ENCODE measurements around the gene SLC31A1. TPM values are rescaled to one million over a fixed set of nuclear protein-coding genes. Genes with fewer than 3 reads are reported as not detected.

Gene SLC31A1
- total RNA-seq, 1 experiment from 2014 or later = 13.5 TPM

GRCh38 chr9:113210815-113211214 lies 10.5 kb upstream of the SLC31A1 start:
- Histone ChIP-seq H3K27me3 (ENCODE audit: low read length) (no peaks in the 10 kb centered on the region), H3K79me2 (ENCODE audit: low read length) (peaks cover 69% of the 10 kb centered on the region), H3K36me3 (ENCODE audit: insufficient read depth, low read length) (peaks cover 44% of the 10 kb centered on the region), H2AFZ (ENCODE audit: low read length) (no peak overlapping the region), H3K4me2 (ENCODE audit: low read depth, low read length, poor library complexity, severe bottlenecking) (no peak overlapping the region), H3K4me1 (ENCODE audit: low read length) (peaks cover 24% of the 10 kb centered on the region), H3K27ac (ENCODE audit: low read length) (no peak overlapping the region), H3K9me2 (replicated peaks; ENCODE audit: insufficient read depth, low read length) (no peaks in the 10 kb centered on the region), H4K20me1 (ENCODE audit: insufficient read depth, low read depth, low read length) (0 out of 2 replicates have a peak, but pooled peaks cover 10% of the 10 kb centered on the region), H3K9ac (ENCODE audit: low read length) (no peak overlapping the region), H3K4me3 (ENCODE audit: low read length) (no peak overlapping the region), H3K9me3 (ENCODE audit: low read length) (no peaks in the 10 kb centered on the region)
- DNase-seq = no peak

- H3K79me2 ChIP-seq (ENCODE audit: low read length) = peaks cover 80% of the 10 kb centered on the region
- peak overlapping the region; percentile 45 for H3K27ac ChIP-seq (ENCODE audit: low read length)
- H3K9ac ChIP-seq (ENCODE audit: low read length) = no peak overlapping the region
- no peaks in the 10 kb centered on the region for H3K27me3 ChIP-seq (ENCODE audit: low read length)
- H3K36me3 ChIP-seq (ENCODE audit: insufficient read depth, low read length) = peaks cover 17% of the 10 kb centered on the region
- H3K4me2 ChIP-seq (ENCODE audit: low read depth, low read length, poor library complexity, severe bottlenecking) = no peak overlapping the region
- no peak overlapping the region for H3K4me3 ChIP-seq (ENCODE audit: low read length)
- H3K9me2 ChIP-seq (replicated peaks; ENCODE audit: insufficient read depth, low read length) = no peaks in the 10 kb centered on the region
- H3K4me1 ChIP-seq (ENCODE audit: low read length) = peaks cover 37% of the 10 kb centered on the region
- peak; percentile 75 for DNase-seq
- H3K9me3 ChIP-seq (ENCODE audit: low read length) = no peaks in the 10 kb centered on the region
- H4K20me1 ChIP-seq (ENCODE audit: insufficient read depth, low read depth, low read length) = 0 out of 2 replicates have a peak, but pooled peaks cover 10% of the 10 kb centered on the region
- H2AFZ ChIP-seq (ENCODE audit: low read length) = no peak overlapping the region
Measured at GRCh38 chr9:113215132-113215531, 6.2 kb upstream of the SLC31A1 start.

DNA sequence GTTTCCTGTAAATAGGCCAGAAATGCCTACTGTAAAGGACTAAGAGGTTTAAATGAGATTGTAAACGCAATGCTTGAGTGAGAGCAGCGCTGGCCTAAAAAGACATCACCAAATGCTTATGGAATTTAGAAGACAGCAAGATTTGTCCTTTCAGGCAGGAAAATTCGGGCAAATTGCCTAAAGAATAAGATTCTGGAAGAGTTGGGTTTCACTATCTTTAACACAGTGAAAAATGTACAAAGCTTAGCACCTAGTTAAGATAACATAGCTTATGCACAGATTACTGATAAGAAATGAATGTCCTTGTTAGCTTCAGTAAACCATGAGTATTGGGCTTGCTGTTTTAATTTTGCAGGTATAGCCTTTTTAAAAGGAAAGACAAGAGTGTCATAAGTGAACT lies 4.9 kb upstream of the SLC31A1 start:
- H3K9ac ChIP-seq (ENCODE audit: low read length) = no peak overlapping the region
- H3K27ac ChIP-seq (ENCODE audit: low read length) = no peak overlapping the region
- H3K27me3 ChIP-seq (ENCODE audit: low read length) = no peaks in the 10 kb centered on the region
- H3K9me2 ChIP-seq (replicated peaks; ENCODE audit: insufficient read depth, low read length) = no peaks in the 10 kb centered on the region
- peaks cover 90% of the 10 kb centered on the region for H3K79me2 ChIP-seq (ENCODE audit: low read length)
- peaks cover 17% of the 10 kb centered on the region for H3K36me3 ChIP-seq (ENCODE audit: insufficient read depth, low read length)
- H3K4me1 ChIP-seq (ENCODE audit: low read length) = peaks cover 38% of the 10 kb centered on the region
- DNase-seq = peak; percentile 37
- H2AFZ ChIP-seq (ENCODE audit: low read length) = no peak overlapping the region
- no peaks in the 10 kb centered on the region for H3K9me3 ChIP-seq (ENCODE audit: low read length)
- H4K20me1 ChIP-seq (ENCODE audit: insufficient read depth, low read depth, low read length) = 0 out of 2 replicates have a peak, but pooled peaks cover 10% of the 10 kb centered on the region
- H3K4me2 ChIP-seq (ENCODE audit: low read depth, low read length, poor library complexity, severe bottlenecking) = no peak overlapping the region
- no peak overlapping the region for H3K4me3 ChIP-seq (ENCODE audit: low read length)

- Histone ChIP-seq H3K9me2 (replicated peaks; ENCODE audit: insufficient read depth, low read length) (no peaks in the 10 kb centered on the region), H2AFZ (ENCODE audit: low read length) (no peak overlapping the region), H3K79me2 (ENCODE audit: low read length) (peaks cover 91% of the 10 kb centered on the region), H3K4me2 (ENCODE audit: low read depth, low read length, poor library complexity, severe bottlenecking) (peak overlapping the region; percentile 97), H3K4me1 (ENCODE audit: low read length) (peaks cover 58% of the 10 kb centered on the region), H3K9me3 (ENCODE audit: low read length) (no peaks in the 10 kb centered on the region), H4K20me1 (ENCODE audit: insufficient read depth, low read depth, low read length) (0 out of 2 replicates have a peak, but pooled peaks cover 2% of the 10 kb centered on the region), H3K36me3 (ENCODE audit: insufficient read depth, low read length) (peaks cover 11% of the 10 kb centered on the region), H3K9ac (ENCODE audit: low read length) (peak overlapping the region; percentile 86), H3K4me3 (ENCODE audit: low read length) (peak overlapping the region; percentile 90), H3K27me3 (ENCODE audit: low read length) (no peaks in the 10 kb centered on the region), H3K27ac (ENCODE audit: low read length) (peak overlapping the region; percentile 92)
- DNase-seq = peak; percentile 77
Measured at GRCh38 chr9:113219186-113219936, 2.0 kb upstream of the SLC31A1 start.

DNA sequence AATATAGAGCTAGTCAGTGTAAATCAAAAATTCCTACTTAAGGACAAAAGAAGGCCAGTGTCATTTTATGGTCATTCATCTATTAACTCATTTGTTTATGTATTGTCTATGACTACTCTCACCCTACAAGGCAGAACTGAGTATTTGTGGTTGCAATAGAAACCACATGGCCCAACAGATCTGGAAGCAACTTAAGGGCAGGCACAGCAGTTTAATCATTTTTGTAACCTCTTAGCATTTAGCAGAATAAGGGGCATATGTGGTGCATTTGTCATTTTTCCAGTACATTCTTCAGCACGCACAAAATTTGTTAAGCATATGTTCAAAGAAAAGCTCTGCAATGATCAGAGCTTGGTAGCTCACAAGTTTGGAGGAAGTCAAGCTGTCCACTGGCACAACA lies 1.4 kb upstream of the SLC31A1 start:
- Histone ChIP-seq H4K20me1 (ENCODE audit: insufficient read depth, low read depth, low read length) (no peaks in the 10 kb centered on the region), H3K79me2 (ENCODE audit: low read length) (peaks cover 89% of the 10 kb centered on the region), H3K4me2 (ENCODE audit: low read depth, low read length, poor library complexity, severe bottlenecking) (peak overlapping the region; percentile 97), H3K27ac (ENCODE audit: low read length) (peak overlapping the region; percentile 92), H3K9ac (ENCODE audit: low read length) (peak overlapping the region; percentile 86), H3K4me1 (ENCODE audit: low read length) (peaks cover 57% of the 10 kb centered on the region), H2AFZ (ENCODE audit: low read length) (no peak overlapping the region), H3K9me2 (replicated peaks; ENCODE audit: insufficient read depth, low read length) (no peaks in the 10 kb centered on the region), H3K36me3 (ENCODE audit: insufficient read depth, low read length) (peaks cover 12% of the 10 kb centered on the region), H3K9me3 (ENCODE audit: low read length) (no peaks in the 10 kb centered on the region), H3K27me3 (ENCODE audit: low read length) (no peaks in the 10 kb centered on the region), H3K4me3 (ENCODE audit: low read length) (peak overlapping the region; percentile 90)
- peak; percentile 72 for DNase-seq

DNA sequence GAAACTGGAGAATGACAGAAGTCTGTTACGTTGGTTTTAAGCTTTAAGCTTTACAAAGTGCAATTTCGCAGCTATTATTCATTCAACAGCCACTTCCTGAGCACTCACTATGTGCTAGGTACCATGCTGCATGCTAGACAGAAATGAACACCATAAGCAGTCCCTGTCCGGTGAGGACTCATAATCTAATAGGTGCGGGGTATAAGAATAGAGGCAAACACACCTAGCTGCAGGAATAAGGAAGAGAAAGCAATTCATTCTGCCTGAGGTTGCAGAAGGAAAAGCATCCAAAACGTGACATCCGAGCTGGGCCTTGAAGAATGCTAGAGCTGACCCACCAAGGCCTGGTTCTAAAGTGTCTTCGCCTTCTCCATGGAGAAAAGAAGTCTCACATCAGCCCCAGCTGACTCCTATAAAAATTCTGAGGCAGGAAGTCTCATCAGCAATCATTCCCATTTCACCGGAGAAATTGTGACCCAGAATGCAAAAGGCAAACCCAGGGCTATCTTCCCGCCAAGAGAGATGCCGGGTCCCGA lies 809 bp upstream of the SLC31A1 start:
- no peaks in the 10 kb centered on the region for H3K9me3 ChIP-seq (ENCODE audit: low read length)
- no peaks in the 10 kb centered on the region for H3K27me3 ChIP-seq (ENCODE audit: low read length)
- no peaks in the 10 kb centered on the region for H3K9me2 ChIP-seq (replicated peaks; ENCODE audit: insufficient read depth, low read length)
- peak overlapping the region; percentile 86 for H3K9ac ChIP-seq (ENCODE audit: low read length)
- peak overlapping the region; percentile 92 for H3K27ac ChIP-seq (ENCODE audit: low read length)
- H3K4me2 ChIP-seq (ENCODE audit: low read depth, low read length, poor library complexity, severe bottlenecking) = peak overlapping the region; percentile 97
- H3K4me3 ChIP-seq (ENCODE audit: low read length) = peak overlapping the region; percentile 90
- peak overlapping the region; percentile 74; the same call in 1 of the 2 replicates for H2AFZ ChIP-seq (ENCODE audit: low read length)
- peaks cover 55% of the 10 kb centered on the region for H3K4me1 ChIP-seq (ENCODE audit: low read length)
- H4K20me1 ChIP-seq (ENCODE audit: insufficient read depth, low read depth, low read length) = no peaks in the 10 kb centered on the region
- peaks cover 91% of the 10 kb centered on the region for H3K79me2 ChIP-seq (ENCODE audit: low read length)
- peaks cover 11% of the 10 kb centered on the region for H3K36me3 ChIP-seq (ENCODE audit: insufficient read depth, low read length)
- DNase-seq = peak; percentile 58

DNA sequence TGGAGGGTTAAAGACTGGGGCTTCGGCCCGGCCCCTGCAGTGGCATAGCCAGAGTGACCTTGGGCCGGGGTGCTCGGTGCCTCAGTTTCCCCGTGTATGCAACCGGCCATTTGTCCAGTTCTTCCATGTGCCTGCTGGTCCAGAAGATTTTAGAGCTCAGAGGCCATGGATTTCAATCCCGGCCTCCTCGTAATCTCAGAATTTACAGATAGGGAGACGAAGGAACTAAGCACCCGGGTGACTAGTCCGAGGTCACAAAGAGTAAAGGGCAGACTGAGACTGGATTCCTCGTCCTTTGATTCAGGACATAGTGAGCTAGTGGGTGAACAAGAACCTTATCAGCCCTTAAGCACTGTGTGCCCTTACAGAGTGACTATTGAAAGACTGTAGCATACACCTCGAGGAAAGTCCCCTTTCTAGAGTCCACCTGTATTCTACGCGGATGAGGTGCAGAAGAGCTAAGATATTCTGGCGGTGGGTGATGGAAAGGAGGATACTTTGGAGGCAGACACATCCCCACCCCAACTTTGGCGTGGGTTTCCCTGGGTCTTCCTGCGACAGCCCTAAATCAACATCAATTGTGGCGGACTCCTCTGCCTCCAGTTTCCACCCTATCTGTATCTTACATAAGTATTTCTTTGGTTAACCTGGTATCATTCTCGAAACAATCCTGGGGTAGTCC lies 597 bp downstream of the SLC31A1 start:
- peak overlapping the region; percentile 90 for H3K4me3 ChIP-seq (ENCODE audit: low read length)
- peaks cover 10% of the 10 kb centered on the region; the same call in 1 of the 2 replicates for H3K36me3 ChIP-seq (ENCODE audit: insufficient read depth, low read length)
- no peak overlapping the region for H3K27ac ChIP-seq (ENCODE audit: low read length)
- no peaks in the 10 kb centered on the region for H3K27me3 ChIP-seq (ENCODE audit: low read length)
- peak overlapping the region; percentile 73 for H3K9ac ChIP-seq (ENCODE audit: low read length)
- H3K4me2 ChIP-seq (ENCODE audit: low read depth, low read length, poor library complexity, severe bottlenecking) = peak overlapping the region; percentile 74
- peak; percentile 51 for DNase-seq
- H3K9me2 ChIP-seq (replicated peaks; ENCODE audit: insufficient read depth, low read length) = no peaks in the 10 kb centered on the region
- H3K79me2 ChIP-seq (ENCODE audit: low read length) = peaks cover 81% of the 10 kb centered on the region
- H3K9me3 ChIP-seq (ENCODE audit: low read length) = no peaks in the 10 kb centered on the region
- H2AFZ ChIP-seq (ENCODE audit: low read length) = 0 out of 2 replicates have a peak overlapping the region, but pooled peaks have one; percentile 64
- H4K20me1 ChIP-seq (ENCODE audit: insufficient read depth, low read depth, low read length) = no peaks in the 10 kb centered on the region
- peaks cover 46% of the 10 kb centered on the region for H3K4me1 ChIP-seq (ENCODE audit: low read length)

DNA sequence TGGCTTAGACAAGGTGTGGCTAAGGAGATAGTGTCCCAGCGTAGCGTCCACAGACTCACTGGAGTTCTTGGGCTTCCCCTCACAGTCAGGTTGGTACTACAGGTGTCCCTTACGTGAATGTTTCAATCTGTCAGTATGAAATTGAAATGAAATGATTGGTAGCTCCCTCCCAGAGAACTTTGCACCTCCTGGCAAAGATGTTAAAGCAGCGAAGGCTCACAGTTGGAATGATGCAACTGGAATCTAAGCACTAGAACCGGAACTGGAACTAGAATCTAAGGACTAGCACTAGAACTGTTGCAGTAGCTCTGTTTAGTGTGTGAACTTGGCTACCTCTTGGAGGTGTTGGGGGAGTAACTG lies 1.1 kb downstream of the SLC31A1 start:
- Histone ChIP-seq H3K27me3 (ENCODE audit: low read length) (no peaks in the 10 kb centered on the region), H4K20me1 (ENCODE audit: insufficient read depth, low read depth, low read length) (no peaks in the 10 kb centered on the region), H3K4me3 (ENCODE audit: low read length) (peak overlapping the region; percentile 90), H2AFZ (ENCODE audit: low read length) (no peak overlapping the region), H3K79me2 (ENCODE audit: low read length) (peaks cover 78% of the 10 kb centered on the region), H3K4me2 (ENCODE audit: low read depth, low read length, poor library complexity, severe bottlenecking) (peak overlapping the region; percentile 74), H3K4me1 (ENCODE audit: low read length) (peaks cover 51% of the 10 kb centered on the region), H3K9ac (ENCODE audit: low read length) (peak overlapping the region; percentile 73), H3K36me3 (ENCODE audit: insufficient read depth, low read length) (peaks cover 11% of the 10 kb centered on the region; the same call in 1 of the 2 replicates), H3K9me3 (ENCODE audit: low read length) (no peaks in the 10 kb centered on the region), H3K9me2 (replicated peaks; ENCODE audit: insufficient read depth, low read length) (no peaks in the 10 kb centered on the region), H3K27ac (ENCODE audit: low read length) (no peak overlapping the region)
- peak; percentile 57 for DNase-seq

Measured in Karpas-422 (cell line).